HG03064 (cell line): Measurements from ENCODE around the gene ENTPD1.
"Not testable (repeated sequence)": the region's sequence is repeated elsewhere in the genome, so short reads cannot be mapped to it uniquely, and the experiment has no call there.

Experiments
- ATAC-seq: cut with Tn5 transposase; IDR thresholded peaks from one replicate; pipeline ENCODE4 v1.9.1; 2021; ENCODE audit warnings: low read depth; ENCODE audit not compliant: unreplicated experiment

Gene ENTPD1

GRCh38 chr10:95907456-95908253, 151.7 kb downstream of the ENTPD1 start, which contains the start of gene CC2D2B:
Gene CC2D2B, plus strand, starts transcription at chr10:95907975. Its CDS starts 3,349 bp downstream, at chr10:95911324.
- ATAC-seq: peak; percentile 85

- no peak for ATAC-seq
Measured at GRCh38 chr10:95908450-95908849, 152.5 kb downstream of the ENTPD1 start.

- no peak for ATAC-seq
Measured at GRCh38 chr10:95909561-95909960, 153.6 kb downstream of the ENTPD1 start.

- ATAC-seq: not testable (repeated sequence)
Measured at GRCh38 chr10:95916039-95916438, 160.1 kb downstream of the ENTPD1 start.
